GM21526 (cell line): Measurements from ENCODE around the gene KRTAP4-11.
"Not testable (repeated sequence)": the region's sequence is repeated elsewhere in the genome, so short reads cannot be mapped to it uniquely, and the experiment has no call there.

Source experiments
- ATAC-seq: cut with Tn5 transposase; IDR thresholded peaks from one replicate; pipeline ENCODE4 v1.9.1; 2021; ENCODE audit warnings: moderate library complexity; ENCODE audit not compliant: unreplicated experiment, low FRiP score

KRTAP4-11 gene

GRCh38 chr17:41117846-41118386 lies at the start of gene KRTAP4-11:
KRTAP4-11 (minus strand) TSS chr17:41118373; CDS start chr17:41118315, 58 bp downstream.
- not testable (repeated sequence) for ATAC-seq

DNA sequence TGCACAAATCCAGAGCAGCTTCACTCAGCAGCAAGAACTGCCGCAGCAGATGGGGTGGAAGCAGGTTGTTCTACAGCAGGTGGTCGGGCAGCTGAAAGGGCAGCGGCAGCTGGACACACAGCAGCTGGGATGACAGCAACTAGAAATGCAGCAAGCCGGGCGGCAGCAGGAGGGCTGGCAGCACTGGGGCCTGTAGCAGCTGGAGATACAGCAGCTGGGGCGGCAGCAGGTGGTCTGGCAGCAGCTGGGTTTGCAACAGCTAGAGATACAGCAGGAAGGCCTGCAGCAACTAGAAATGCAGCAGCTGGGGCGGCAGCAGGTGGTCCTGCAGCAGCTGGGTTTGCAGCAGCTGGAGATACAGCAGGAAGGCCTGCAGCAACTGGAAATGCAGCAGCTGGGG lies 49.4 kb upstream of the KRTAP4-11 start:
- ATAC-seq, result no peak

DNA sequence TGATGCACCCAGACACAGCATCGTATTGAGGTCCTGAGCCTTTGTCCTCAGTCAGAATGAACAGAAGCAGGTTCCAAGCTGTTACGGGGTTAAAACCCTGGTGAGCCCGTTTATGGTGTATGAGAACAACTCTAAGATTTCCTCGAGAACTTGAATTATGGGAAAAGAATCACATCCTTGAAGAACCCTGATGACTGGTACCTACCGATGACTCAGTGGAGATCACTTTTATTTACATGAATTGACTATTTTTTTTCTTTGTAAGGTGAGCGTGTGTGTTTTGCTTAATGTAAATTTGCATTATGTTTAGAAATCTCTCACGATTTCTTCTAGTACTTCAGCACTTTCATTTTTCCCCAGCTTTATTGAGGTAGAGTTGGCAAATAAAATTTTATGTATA lies 45.7 kb upstream of the KRTAP4-11 start:
- no peak for ATAC-seq

DNA sequence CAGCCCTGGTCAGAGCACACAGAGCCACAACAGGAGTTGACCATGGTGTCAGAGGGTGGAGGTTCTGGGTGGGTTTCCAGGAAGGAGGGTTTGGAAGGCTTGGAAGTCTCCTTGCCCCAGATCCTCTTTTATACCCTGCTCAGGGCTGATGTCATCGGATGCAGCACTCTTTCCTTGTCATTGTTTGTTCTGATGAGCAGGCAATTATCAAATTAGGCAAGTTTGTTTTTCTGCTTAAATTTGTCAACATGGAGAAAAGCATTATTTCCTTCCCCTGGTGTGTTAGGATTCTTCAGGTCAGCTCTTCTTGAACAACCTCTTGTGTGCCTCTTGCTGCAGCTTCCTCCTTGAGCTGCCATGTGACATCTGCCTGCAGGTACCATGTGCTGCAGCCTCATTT lies 42.5 kb upstream of the KRTAP4-11 start, which contains the start of gene KRTAP4-4:
Gene KRTAP4-4 (minus strand): TSS at position 101 of the 400 bp plus-strand sequence. CDS start 57 bp downstream, at position 44.
- ATAC-seq, result no peak

DNA sequence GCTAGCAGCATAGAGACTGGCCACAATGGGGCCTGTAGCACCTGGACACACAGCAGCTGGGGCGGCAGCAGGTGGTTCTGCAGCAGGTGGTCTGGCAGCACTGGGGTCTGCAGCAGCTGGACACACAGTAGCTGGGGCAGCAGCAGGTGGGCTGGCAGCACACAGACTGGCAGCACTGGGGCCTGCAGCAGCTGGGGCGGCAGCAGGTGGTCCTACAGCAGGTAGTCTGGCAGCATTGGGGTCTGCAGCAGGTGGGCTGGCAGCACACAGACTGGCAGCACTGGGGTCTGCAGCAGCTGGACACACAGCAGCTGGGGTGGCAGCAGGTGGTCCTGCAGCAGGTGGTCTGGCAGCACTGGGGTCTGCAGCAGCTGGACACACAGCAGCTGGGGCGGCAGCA lies 42.0 kb upstream of the KRTAP4-11 start:
- not testable (repeated sequence) for ATAC-seq

GRCh38 chr17:41153856-41154255 lies 35.7 kb upstream of the KRTAP4-11 start:
- ATAC-seq, result no peak

- ATAC-seq, result no peak
Observed at GRCh38 chr17:41151525-41151924, 33.4 kb upstream of the KRTAP4-11 start.

GRCh38 chr17:41150026-41150425 lies 31.9 kb upstream of the KRTAP4-11 start:
- no peak for ATAC-seq

DNA sequence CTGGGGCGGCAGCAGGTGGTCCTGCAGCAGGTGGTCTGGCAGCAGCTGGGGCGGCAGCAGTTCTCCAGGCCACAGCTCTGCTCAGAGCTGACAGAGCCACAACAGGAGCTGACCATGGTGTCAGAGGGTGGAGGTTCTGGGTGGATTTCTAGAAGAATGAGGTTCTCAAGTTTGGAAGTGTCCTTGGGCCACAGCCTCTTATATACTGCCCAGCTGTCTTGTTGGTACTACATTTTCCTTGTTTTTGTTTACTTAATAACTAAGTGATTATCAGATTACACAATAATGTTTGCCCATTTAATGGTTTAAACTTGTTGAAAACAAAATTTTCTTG lies 31.4 kb upstream of the KRTAP4-11 start, which contains the start of gene KRTAP4-5:
Gene KRTAP4-5 (minus strand): TSS at position 174 of the 334 bp plus-strand sequence. CDS start 58 bp downstream, at position 116.
- ATAC-seq, result no peak

GRCh38 chr17:41148971-41149651 lies 30.9 kb upstream of the KRTAP4-11 start:
- ATAC-seq, result not testable (repeated sequence)

DNA sequence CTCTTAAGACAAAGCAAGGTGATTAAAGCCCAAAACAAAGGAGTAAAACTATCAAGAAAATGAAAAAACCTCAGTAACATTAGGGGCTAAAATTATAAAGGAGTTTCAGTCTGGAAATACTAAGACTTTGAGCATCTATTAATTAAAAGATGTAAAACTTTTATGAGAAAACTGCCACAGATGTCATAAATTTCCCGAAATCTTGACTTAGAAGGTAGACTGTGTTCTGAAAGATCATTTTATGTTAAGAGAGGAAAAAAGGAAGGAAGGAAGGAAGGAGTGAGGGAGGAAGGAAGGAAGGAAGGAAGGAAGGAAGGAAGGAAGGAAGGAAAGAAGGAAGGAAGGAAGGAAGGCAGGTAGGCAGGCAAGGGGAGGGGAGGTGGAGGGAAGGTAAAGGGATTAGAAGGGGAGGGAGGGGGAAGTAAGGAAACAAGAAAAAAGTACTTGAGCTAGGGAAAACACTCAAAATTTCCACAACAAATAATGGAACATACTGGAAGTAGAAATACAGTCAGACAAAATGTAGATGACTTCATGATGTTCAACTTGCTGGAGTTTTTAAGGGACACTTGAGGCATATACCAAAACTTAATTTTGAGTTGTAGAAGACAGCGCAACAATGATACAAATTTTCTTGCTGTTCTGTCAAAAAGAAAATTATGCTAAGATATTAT lies 29.5 kb upstream of the KRTAP4-11 start:
- ATAC-seq, result no peak

DNA sequence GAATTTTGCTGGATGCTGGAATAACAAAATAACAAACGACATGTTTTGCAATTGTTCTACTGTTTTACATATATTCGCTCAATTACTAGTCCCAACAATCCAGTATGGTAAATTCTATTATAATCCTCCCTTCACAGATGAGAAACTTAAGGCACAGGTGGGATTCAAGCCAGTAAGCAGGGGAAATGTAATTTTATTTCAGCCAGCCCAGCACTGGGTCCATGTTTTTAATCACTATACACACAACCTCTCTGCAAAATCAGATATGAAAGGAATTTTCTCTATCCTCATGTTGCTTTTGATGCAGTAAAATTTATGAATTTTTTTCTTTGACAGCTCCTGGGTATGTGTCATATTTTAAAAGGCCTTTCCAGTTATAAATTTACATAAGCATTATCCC lies 27.1 kb upstream of the KRTAP4-11 start:
- no peak for ATAC-seq

GRCh38 chr17:41144846-41145245 lies 26.7 kb upstream of the KRTAP4-11 start:
- no peak for ATAC-seq

DNA sequence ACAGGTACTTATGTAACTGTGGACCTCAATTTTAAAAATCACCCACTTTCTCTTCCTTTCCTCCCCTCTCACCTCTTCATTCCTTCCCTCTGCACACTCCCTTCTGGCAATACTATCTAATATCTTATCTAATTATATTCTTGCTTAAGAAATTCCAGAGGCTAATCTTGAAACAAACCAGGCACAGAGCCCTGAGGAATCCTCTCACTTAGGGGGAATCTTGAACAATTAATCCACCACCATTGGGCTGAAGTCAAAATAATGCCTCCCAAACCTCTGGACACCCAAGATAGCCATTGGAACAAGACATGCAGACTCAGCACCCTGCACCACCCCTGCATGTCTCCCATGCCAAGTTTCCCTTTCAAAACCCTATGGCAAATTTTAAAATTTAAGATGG lies 23.2 kb upstream of the KRTAP4-11 start:
- ATAC-seq, result no peak

GRCh38 chr17:41140360-41141131 lies 22.4 kb upstream of the KRTAP4-11 start, which contains the start of gene KRTAP4-6:
KRTAP4-6 (minus strand) TSS chr17:41140544; CDS start chr17:41140487, 57 bp downstream.
- ATAC-seq, result no peak

DNA sequence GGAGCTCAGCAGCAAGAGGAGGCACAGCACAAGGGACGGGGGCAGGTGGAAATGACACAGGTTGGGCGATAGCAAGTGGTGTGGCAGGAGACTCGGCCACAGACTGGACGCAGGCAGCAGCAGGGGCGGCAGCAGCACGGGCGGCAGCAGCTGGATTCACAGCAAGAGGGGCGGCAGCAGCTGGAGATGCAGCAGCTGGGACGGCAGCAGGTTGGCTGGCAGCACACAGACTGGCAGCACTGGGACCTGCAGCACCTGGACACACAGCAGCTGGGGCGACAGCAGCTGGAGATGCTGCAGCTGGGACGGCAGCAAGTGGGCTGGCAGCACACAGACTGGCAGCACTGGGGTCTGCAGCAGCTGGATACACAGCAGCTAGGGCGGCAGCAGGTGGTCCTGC lies 21.7 kb upstream of the KRTAP4-11 start:
- not testable (repeated sequence) for ATAC-seq

- no peak for ATAC-seq
Observed at GRCh38 chr17:41133880-41134735, 15.9 kb upstream of the KRTAP4-11 start.

DNA sequence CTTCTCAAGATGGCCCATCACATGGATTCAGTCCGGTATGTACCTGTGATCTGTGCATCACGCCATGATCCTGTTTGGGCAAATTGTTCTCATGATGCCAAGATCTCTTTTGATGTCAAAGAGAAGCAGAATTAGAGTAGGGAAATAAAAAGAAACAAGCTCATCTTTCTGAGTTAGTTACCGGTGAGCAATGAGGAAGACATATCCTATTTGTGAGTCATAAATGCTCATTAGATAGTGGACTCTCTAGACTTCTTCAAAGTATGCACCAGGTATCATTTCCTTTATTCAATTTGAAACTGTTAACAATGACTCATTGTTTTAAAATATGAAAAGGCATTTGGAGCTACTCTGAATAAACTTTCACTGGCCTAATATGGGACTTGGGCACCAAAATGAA lies 13.8 kb upstream of the KRTAP4-11 start:
- no peak for ATAC-seq

DNA sequence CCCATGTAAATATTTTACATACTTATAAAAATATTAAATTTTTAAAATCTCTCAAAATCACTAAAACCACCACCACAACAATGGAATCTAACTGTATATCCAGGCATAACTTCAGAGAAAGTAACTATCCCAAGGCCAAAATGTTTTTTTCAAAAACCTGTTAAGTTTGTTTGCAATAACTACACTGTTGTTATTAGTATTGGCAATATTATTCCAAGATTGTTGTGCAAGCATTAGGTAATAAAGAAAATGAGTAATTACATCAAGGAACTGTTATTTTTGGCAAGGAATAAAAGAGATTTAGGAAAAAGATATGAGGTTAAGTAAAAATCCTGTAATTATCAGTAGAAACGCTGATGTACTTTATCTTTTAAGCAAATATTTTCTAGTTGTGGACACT lies 9.2 kb upstream of the KRTAP4-11 start:
- ATAC-seq, result no peak

- ATAC-seq, result no peak
Observed at GRCh38 chr17:41126412-41126811, 8.2 kb upstream of the KRTAP4-11 start.
